ENCODE results near the gene ZKSCAN5. TPM values are rescaled to one million over a fixed set of nuclear protein-coding genes. Genes with fewer than 3 reads are reported as not detected.
"Not testable (repeated sequence)": the region's sequence is repeated elsewhere in the genome, so short reads cannot be mapped to it uniquely, and the experiment has no call there.

Gene ZKSCAN5
- total RNA-seq, 2 experiments from 2014 or later, result 12.7 to 13.5 TPM

GRCh38 chr7:99559175-99559915 is 54.9 kb downstream of the ZKSCAN5 start:
- Mint-ChIP-seq H3K27me3 (no peaks in the 10 kb centered on the region), H3K9me3 (no peaks in the 10 kb centered on the region), H3K4me1 (peaks cover 46% of the 10 kb centered on the region), H3K4me3 (peak overlapping the region; percentile 100), H3K27ac (peak overlapping the region; percentile 100), H3K36me3 (peaks cover 48% of the 10 kb centered on the region)
- DNase-seq (no peak), ATAC-seq (ENCODE audit: low read depth) (no peak)
- POLR2A ChIA-PET, result interaction anchor here (0.6 to 3.9 kb wide), 18 partner anchors 7 to 981 kb away, joined by 3 to 40 read pairs (median 6); partner anchors contain the start of genes BUD31, PDAP1, TMEM225B and TRIM4

- Mint-ChIP-seq H3K27ac (peak overlapping the region; percentile 81), H3K36me3 (peaks cover 47% of the 10 kb centered on the region), H3K27me3 (no peaks in the 10 kb centered on the region), H3K9me3 (no peaks in the 10 kb centered on the region), H3K4me1 (peaks cover 44% of the 10 kb centered on the region), H3K4me3 (peak overlapping the region; percentile 69)
- DNase-seq (no peak), ATAC-seq (ENCODE audit: low read depth) (no peak)
- POLR2A ChIA-PET, result interaction anchor here (0.5 kb wide), 1 partner anchor 87 kb away, joined by 4 read pairs; no protein-coding TSS in a partner anchor
Measured at GRCh38 chr7:99560834-99561736, 56.6 kb downstream of the ZKSCAN5 start.

GRCh38 chr7:99561737-99562051 is 57.2 kb downstream of the ZKSCAN5 start:
- ATAC-seq (ENCODE audit: low read depth), result no peak
- Mint-ChIP-seq H3K4me3 (no peak overlapping the region), H3K27ac (peak overlapping the region; percentile 56), H3K27me3 (no peaks in the 10 kb centered on the region), H3K36me3 (peaks cover 45% of the 10 kb centered on the region), H3K4me1 (peaks cover 41% of the 10 kb centered on the region), H3K9me3 (no peaks in the 10 kb centered on the region)
- POLR2A ChIA-PET, result interaction anchor here (0.5 kb wide), 1 partner anchor 87 kb away, joined by 4 read pairs; no protein-coding TSS in a partner anchor
- no peak for DNase-seq

- Mint-ChIP-seq H3K9me3 (no peaks in the 10 kb centered on the region), H3K27me3 (no peaks in the 10 kb centered on the region), H3K4me1 (peaks cover 38% of the 10 kb centered on the region), H3K27ac (peak overlapping the region; percentile 56), H3K4me3 (peak overlapping the region; percentile 7), H3K36me3 (peaks cover 44% of the 10 kb centered on the region)
- POLR2A ChIA-PET, result no interaction called here
- ATAC-seq (ENCODE audit: low read depth), result no peak
- DNase-seq, result no peak
Measured at GRCh38 chr7:99562114-99562784, 57.8 kb downstream of the ZKSCAN5 start.

- Mint-ChIP-seq H3K36me3 (peaks cover 41% of the 10 kb centered on the region), H3K27ac (peak overlapping the region; percentile 56), H3K9me3 (no peaks in the 10 kb centered on the region), H3K4me1 (peaks cover 35% of the 10 kb centered on the region), H3K4me3 (no peak overlapping the region), H3K27me3 (no peaks in the 10 kb centered on the region)
- ATAC-seq (ENCODE audit: low read depth), result no peak
- no peak for DNase-seq
- POLR2A ChIA-PET, result no interaction called here
Measured at GRCh38 chr7:99562832-99563231, 58.4 kb downstream of the ZKSCAN5 start.

GRCh38 chr7:99563650-99564049 is 59.2 kb downstream of the ZKSCAN5 start:
- no peaks in the 10 kb centered on the region for H3K27me3 Mint-ChIP-seq
- H3K27ac Mint-ChIP-seq, result no peak overlapping the region
- H3K9me3 Mint-ChIP-seq, result no peaks in the 10 kb centered on the region
- ATAC-seq (ENCODE audit: low read depth) (no peak), DNase-seq (no peak)
- H3K4me1 Mint-ChIP-seq, result peaks cover 33% of the 10 kb centered on the region
- peaks cover 40% of the 10 kb centered on the region for H3K36me3 Mint-ChIP-seq
- POLR2A ChIA-PET, result interaction anchor here (1.0 kb wide), 1 partner anchor 12 kb away, joined by 3 read pairs; the partner anchor contains the start of gene FAM200A
- no peak overlapping the region for H3K4me3 Mint-ChIP-seq

GRCh38 chr7:99568770-99569169 is 64.3 kb downstream of the ZKSCAN5 start:
- H3K4me1 Mint-ChIP-seq; DNase-seq; H3K9me3 Mint-ChIP-seq; H3K27ac Mint-ChIP-seq; H3K4me3 Mint-ChIP-seq; ATAC-seq (ENCODE audit: low read depth); H3K27me3 Mint-ChIP-seq: not testable (repeated sequence)
- peaks cover 50% of the 10 kb centered on the region for H3K36me3 Mint-ChIP-seq
- POLR2A ChIA-PET, result interaction anchor here (1.3 kb wide), 1 partner anchor 11 kb away, joined by 5 read pairs; the partner anchor contains the start of gene ZNF655

- no peak overlapping the region for H3K4me3 Mint-ChIP-seq
- H3K4me1 Mint-ChIP-seq, result no peaks in the 10 kb centered on the region
- peaks cover 40% of the 10 kb centered on the region for H3K36me3 Mint-ChIP-seq
- no peaks in the 10 kb centered on the region for H3K27me3 Mint-ChIP-seq
- DNase-seq, result no peak
- no peak overlapping the region for H3K27ac Mint-ChIP-seq
- ATAC-seq (ENCODE audit: low read depth), result no peak
- POLR2A ChIA-PET, result interaction anchor here (1.6 kb wide), 1 partner anchor 13 kb away, joined by 7 read pairs; the partner anchor contains the start of gene ZNF655
- H3K9me3 Mint-ChIP-seq, result no peaks in the 10 kb centered on the region
Measured at GRCh38 chr7:99571768-99572167, 67.3 kb downstream of the ZKSCAN5 start.

GRCh38 chr7:99573257-99573656 is 68.8 kb downstream of the ZKSCAN5 start:
- Mint-ChIP-seq H3K27me3 (no peaks in the 10 kb centered on the region), H3K4me3 (no peak overlapping the region), H3K4me1 (no peaks in the 10 kb centered on the region), H3K36me3 (peaks cover 39% of the 10 kb centered on the region), H3K27ac (no peak overlapping the region), H3K9me3 (no peaks in the 10 kb centered on the region)
- POLR2A ChIA-PET, result no interaction called here
- ATAC-seq (ENCODE audit: low read depth) (no peak), DNase-seq (no peak)

GRCh38 chr7:99576251-99576650 is 71.8 kb downstream of the ZKSCAN5 start:
- no peak overlapping the region for H3K4me3 Mint-ChIP-seq
- H3K27me3 Mint-ChIP-seq, result no peaks in the 10 kb centered on the region
- ATAC-seq (ENCODE audit: low read depth), result no peak
- POLR2A ChIA-PET, result no interaction called here
- H3K36me3 Mint-ChIP-seq, result peaks cover 27% of the 10 kb centered on the region
- DNase-seq, result no peak
- no peak overlapping the region for H3K27ac Mint-ChIP-seq
- no peaks in the 10 kb centered on the region for H3K9me3 Mint-ChIP-seq
- peaks cover 13% of the 10 kb centered on the region for H3K4me1 Mint-ChIP-seq

- no peaks in the 10 kb centered on the region for H3K9me3 Mint-ChIP-seq
- H3K36me3 Mint-ChIP-seq, result no peaks in the 10 kb centered on the region
- ATAC-seq (ENCODE audit: low read depth) (no peak), DNase-seq (no peak)
- no peaks in the 10 kb centered on the region for H3K27me3 Mint-ChIP-seq
- peak overlapping the region; percentile 38 for H3K27ac Mint-ChIP-seq
- H3K4me1 Mint-ChIP-seq, result peaks cover 14% of the 10 kb centered on the region
- H3K4me3 Mint-ChIP-seq, result peak overlapping the region; percentile 81
- POLR2A ChIA-PET, result interaction anchor here (0.7 to 1.8 kb wide), 5 partner anchors 19 to 229 kb away, joined by 3 to 7 read pairs (median 3); partner anchors contain the start of genes ZNF655 and ZSCAN25
Measured at GRCh38 chr7:99579281-99579955, 75.0 kb downstream of the ZKSCAN5 start.

GRCh38 chr7:99579956-99580777 is 75.7 kb downstream of the ZKSCAN5 start:
- POLR2A ChIA-PET, result interaction anchor here (0.6 to 1.8 kb wide), 5 partner anchors 20 to 230 kb away, joined by 3 to 7 read pairs (median 3); partner anchors contain the start of genes ZNF655 and ZSCAN25
- Mint-ChIP-seq H3K36me3 (no peaks in the 10 kb centered on the region), H3K27ac (peak overlapping the region; percentile 83), H3K4me3 (peak overlapping the region; percentile 81), H3K4me1 (peaks cover 14% of the 10 kb centered on the region), H3K9me3 (no peaks in the 10 kb centered on the region), H3K27me3 (no peaks in the 10 kb centered on the region)
- DNase-seq (peak; percentile 66), ATAC-seq (ENCODE audit: low read depth) (peak; percentile 62)

Data from activated naive CD8-positive, alpha-beta T cell treated with anti-CD3 and anti-CD28 coated beads, Interleukin-2, amount 10 ng/mL, durations not matched to agents 7 days and 5 days (primary cell).